SK-N-SH (cell line): ENCODE results near the gene PIGN. TPM values are rescaled to one million over a fixed set of nuclear protein-coding genes. Genes with fewer than 3 reads are reported as not detected.

Source experiments
- CTCF ChIA-PET: fragments of 300-600, 350-600 bp; formaldehyde crosslinking; extraction: SDS; loops from one replicate; lab custom pipeline; 2021; lab: Yijun Ruan, JAX
- POLR2A ChIA-PET: fragments of 350-600 bp; sonication (Branson Sonifier 250); formaldehyde crosslinking; extraction: SDS; loops from one replicate; lab custom pipeline; 2020; ENCODE audit warnings: antibody characterized with exemption, inconsistent platforms; lab: Yijun Ruan, JAX
- DNase-seq: peaks from one replicate; pipeline ENCODE4 v3.0.0; 2012
- H2AFZ ChIP-seq: fragments of 200-600 bp; sonication (generic); 2 replicates; pipeline ENCODE4 v1.8.1; 2016; ENCODE audit warnings: antibody characterized with exemption, mild to moderate bottlenecking, low read depth
- H3F3A ChIP-seq: fragments of 200-600 bp; sonication (generic); replicated peaks from 2 replicates; pipeline ENCODE3; 2016; ENCODE audit warnings: antibody characterized with exemption, mild to moderate bottlenecking; ENCODE audit not compliant: insufficient read depth
- H3K27ac ChIP-seq, 2 experiments: fragments of 200-500 bp in 1 of 2; fragments of 200-600 bp in 1 of 2; sonication (Bioruptor generic) in 1 of 2; sonication (generic), shearing (Covaris generic) in 1 of 2; 2 replicates each; pipeline versions ENCODE4 v1.5.1 to v1.6.1; 2014 to 2016; ENCODE audit warnings: low read depth in 2 of 2, inconsistent platforms in 1 of 2, low read length in 1 of 2, mild to moderate bottlenecking in 1 of 2, mixed read lengths in 1 of 2
- H3K27me3 ChIP-seq: fragments of 200-600 bp; sonication (generic), shearing (Covaris generic); 2 replicates; pipeline ENCODE4 v1.6.1; 2016; ENCODE audit warnings: mixed run types; ENCODE audit not compliant: insufficient read depth
- H3K36me3 ChIP-seq, 2 experiments: fragments of 200-500 bp in 1 of 2; fragments of 200-600 bp in 1 of 2; sonication (Bioruptor generic) in 1 of 2; sonication (generic) in 1 of 2; replicated peaks in 1 of 2; 2 replicates each; pipeline versions ENCODE3 to v1.5.1; 2014 to 2016; ENCODE audit warnings: low read length in 1 of 2, mild to moderate bottlenecking in 1 of 2; ENCODE audit not compliant: insufficient read depth in 2 of 2, control insufficient read depth in 1 of 2
- H3K4me1 ChIP-seq, 2 experiments: fragments of 200-500 bp in 1 of 2; fragments of 200-600 bp in 1 of 2; sonication (Bioruptor generic) in 1 of 2; sonication (generic), shearing (Covaris generic) in 1 of 2; 2 replicates each; pipeline versions ENCODE4 v1.5.1 to v1.6.1; 2014 to 2016; ENCODE audit warnings: low read depth in 1 of 2, low read length in 1 of 2, mixed run types in 1 of 2; ENCODE audit not compliant: insufficient read depth in 2 of 2, control insufficient read depth in 1 of 2
- H3K4me2 ChIP-seq: fragments of 200-600 bp; sonication (generic), shearing (Covaris generic); 2 replicates; pipeline ENCODE4 v1.6.1; 2017; ENCODE audit warnings: mixed run types
- H3K4me3 ChIP-seq, 2 experiments: fragments of 200-500 bp in 1 of 2; fragments of 200-600 bp in 1 of 2; sonication (Bioruptor generic) in 1 of 2; sonication (generic), shearing (Covaris generic) in 1 of 2; 2 replicates each; pipeline versions ENCODE4 v1.5.1 to v1.8.1; 2014 to 2016; ENCODE audit warnings: low read depth in 2 of 2, inconsistent platforms in 1 of 2, low read length in 1 of 2, mild to moderate bottlenecking in 1 of 2, mixed read lengths in 1 of 2, moderate library complexity in 1 of 2
- H3K79me2 ChIP-seq: fragments of 200-600 bp; sonication (generic); 2 replicates; pipeline ENCODE4 v1.8.1; 2017; ENCODE audit warnings: mild to moderate bottlenecking; ENCODE audit not compliant: insufficient read depth
- H3K9ac ChIP-seq: fragments of 200-600 bp; sonication (generic); 2 replicates; pipeline ENCODE4 v1.6.1; 2017; ENCODE audit warnings: mixed run types
- H3K9me2 ChIP-seq: fragments of 200-600 bp; sonication (generic); 2 replicates; pipeline ENCODE4 v1.6.1; 2017; ENCODE audit warnings: mixed run types
- H3K9me3 ChIP-seq: fragments of 200-600 bp; sonication (generic); 2 replicates; pipeline ENCODE4 v1.6.1; 2017; ENCODE audit warnings: mixed run types, mild to moderate bottlenecking, moderate library complexity
- H4K20me1 ChIP-seq: fragments of 200-600 bp; sonication (generic); 2 replicates; pipeline ENCODE4 v1.6.1; 2017; ENCODE audit warnings: mild to moderate bottlenecking, mixed run types; ENCODE audit not compliant: insufficient read depth
- ELF1 ChIP-seq: IDR thresholded peaks from 2 replicates; pipeline ENCODE4 v1.4.0; 2012
- EP300 ChIP-seq, 2 experiments: IDR thresholded peaks; 2 replicates each; pipeline versions ENCODE4 v1.4.0 to v1.6.1; 2012; ENCODE audit warnings: borderline replicate concordance in 1 of 2, low read depth in 1 of 2, low read length in 1 of 2
- EZH2phosphoT487 ChIP-seq: fragments of 200-600 bp; sonication (generic); IDR thresholded peaks from 2 replicates; pipeline ENCODE4 v1.6.1; 2017; ENCODE audit warnings: low read depth, mixed run types, mild to moderate bottlenecking, antibody characterized with exemption, moderate library complexity, borderline replicate concordance
- GABPA ChIP-seq: IDR thresholded peaks from 2 replicates; pipeline ENCODE4 v1.4.0; 2012; ENCODE audit warnings: low read depth, mild to moderate bottlenecking
- GATA2 ChIP-seq: sonication (generic); formaldehyde crosslinking; IDR thresholded peaks from 2 replicates; pipeline ENCODE4 v1.5.0; 2020; ENCODE audit warnings: mild to moderate bottlenecking, missing genetic modification reagents
- JUND ChIP-seq: IDR thresholded peaks from 2 replicates; pipeline ENCODE4 v1.4.0; 2012
- MEF2A ChIP-seq: IDR thresholded peaks from 2 replicates; pipeline ENCODE4 v1.4.0; 2012; ENCODE audit warnings: low read depth, borderline replicate concordance
- NFIC ChIP-seq: IDR thresholded peaks from 2 replicates; pipeline ENCODE4 v1.4.0; 2012; ENCODE audit warnings: borderline replicate concordance
- NRF1 ChIP-seq: IDR thresholded peaks from 2 replicates; pipeline ENCODE4 v1.6.1; 2012; ENCODE audit warnings: low read depth, mild to moderate bottlenecking, low read length
- POLR2AphosphoS5 ChIP-seq: IDR thresholded peaks from 2 replicates; pipeline ENCODE4 v1.6.1; 2012; ENCODE audit warnings: low read depth, low read length
- RAD21 ChIP-seq: IDR thresholded peaks from 2 replicates; pipeline ENCODE4 v1.6.1; 2012; ENCODE audit warnings: mild to moderate bottlenecking, low read length
- RXRA ChIP-seq: IDR thresholded peaks from 2 replicates; pipeline ENCODE4 v1.4.0; 2012; ENCODE audit warnings: low read depth, mild to moderate bottlenecking, borderline replicate concordance
- TAF1 ChIP-seq: IDR thresholded peaks from 2 replicates; pipeline ENCODE4 v1.6.1; 2012; ENCODE audit warnings: low read depth, mild to moderate bottlenecking, low read length, moderate library complexity, borderline replicate concordance
- TCF12 ChIP-seq: IDR thresholded peaks from 2 replicates; pipeline ENCODE4 v1.4.0; 2012
- TEAD4 ChIP-seq: IDR thresholded peaks from 2 replicates; pipeline ENCODE4 v1.4.0; 2012; ENCODE audit warnings: mild to moderate bottlenecking, borderline replicate concordance; ENCODE audit not compliant: insufficient read depth
- USF1 ChIP-seq: IDR thresholded peaks from 2 replicates; pipeline ENCODE4 v1.4.0; 2012; ENCODE audit warnings: low read depth, borderline replicate concordance
- USF2 ChIP-seq: fragments of 150-350 bp; IDR thresholded peaks from 2 replicates; pipeline ENCODE4 v1.6.1; 2017; ENCODE audit warnings: antibody characterized with exemption, low read length, low read depth, borderline replicate concordance
- YY1 ChIP-seq: IDR thresholded peaks from 2 replicates; pipeline ENCODE4 v1.4.0; 2012; ENCODE audit warnings: low read depth, mild to moderate bottlenecking
- ZBTB33 ChIP-seq: IDR thresholded peaks from 2 replicates; pipeline ENCODE4 v1.4.0; 2012; ENCODE audit warnings: low read depth, borderline replicate concordance
- WGBS: methylation state at CpG from one replicate; pipeline ENCODE4 v1.1.6; 2017; ENCODE audit warnings: low lambda C conversion rate; 5-methylcytosine and 5-hydroxymethylcytosine counted together
- polyA plus RNA-seq, 3 experiments: library from polyadenylated mRNA; depleted of rRNA; stranded (reverse); fragments of >200 nt; gene quantifications; 2 replicates each; pipeline ENCODE4 v1.2.3, GENCODE V29; 2012

PIGN gene
- polyA plus RNA-seq, 1 of the 3 experiments (the other 2 are of a cell fraction) = 6.1 TPM

- H3K27me3 ChIP-seq = no peaks in the 10 kb centered on the region
- no peaks in the 10 kb centered on the region for H3F3A ChIP-seq
- CTCF ChIA-PET = no interaction called here
- H3K4me3 ChIP-seq = no peak overlapping the region
- no peak overlapping the region for H2AFZ ChIP-seq
- TF ChIP-seq GABPA = no peak
- TF ChIP-seq ELF1 = no peak
- TF ChIP-seq NRF1 = no peak
- TF ChIP-seq EP300 (IDR thresholded peaks at IDR 0.05; ENCODE audit: borderline replicate concordance in 1 of 2, low read depth in 1 of 2, low read length in 1 of 2) = no peak
- TF ChIP-seq POLR2AphosphoS5 = no peak
- TF ChIP-seq MEF2A = no peak
- TF ChIP-seq NFIC = no peak
- TF ChIP-seq RXRA = no peak
- TF ChIP-seq ZBTB33 = no peak
- no peak for TF ChIP-seq USF2
- TF ChIP-seq TCF12 = no peak
- TF ChIP-seq GATA2 = no peak
- no peak for TF ChIP-seq USF1
- no peak for TF ChIP-seq EZH2phosphoT487
- no peak for TF ChIP-seq YY1
- no peak for TF ChIP-seq JUND
- H3K4me1 ChIP-seq = no peaks in the 10 kb centered on the region
- H3K9me2 ChIP-seq = no peaks in the 10 kb centered on the region
- H3K9ac ChIP-seq = no peak overlapping the region
- H3K9me3 ChIP-seq = no peaks in the 10 kb centered on the region
- peaks cover 54% of the 10 kb centered on the region for H3K79me2 ChIP-seq
- no peaks in the 10 kb centered on the region for H4K20me1 ChIP-seq
- DNase-seq = no peak
- H3K4me2 ChIP-seq = no peak overlapping the region
- H3K27ac ChIP-seq = no peak overlapping the region
- peaks cover 22% of the 10 kb centered on the region in 2 experiments for H3K36me3 ChIP-seq
- POLR2A ChIA-PET = no interaction called here
Observed at GRCh38 chr18:62211325-62211828, 24.5 kb upstream of the PIGN start.

- 87% methylated on average over 1 of the region's 1 CpG for WGBS
- peaks cover 67% of the 10 kb centered on the region for H3K79me2 ChIP-seq
- CTCF ChIA-PET = interaction anchor here (1.0 kb wide), 1 partner anchor 36 kb away, joined by 5 read pairs; no protein-coding TSS in a partner anchor
- no peaks in the 10 kb centered on the region for H3K4me1 ChIP-seq
- TF ChIP-seq TAF1 = no peak
- no peak for TF ChIP-seq NFIC
- no peak for TF ChIP-seq TEAD4
- no peak for TF ChIP-seq RAD21
- no peaks in the 10 kb centered on the region for H4K20me1 ChIP-seq
- no peak overlapping the region for H3K4me2 ChIP-seq
- no peak overlapping the region for H3K27ac ChIP-seq
- no peaks in the 10 kb centered on the region for H3K9me3 ChIP-seq
- no peaks in the 10 kb centered on the region for H3F3A ChIP-seq
- no peak overlapping the region for H2AFZ ChIP-seq
- no peaks in the 10 kb centered on the region for H3K27me3 ChIP-seq
- H3K9me2 ChIP-seq = no peaks in the 10 kb centered on the region
- H3K36me3 ChIP-seq = peaks cover 22% of the 10 kb centered on the region in 2 experiments
- POLR2A ChIA-PET = no interaction called here
- DNase-seq = no peak
- H3K9ac ChIP-seq = no peak overlapping the region
- H3K4me3 ChIP-seq = no peak overlapping the region
Observed at GRCh38 chr18:62210138-62210537, 23.3 kb upstream of the PIGN start.
